Keratinocyte (primary cell): ENCODE measurements around the gene TRAF3. TPM values are rescaled to one million over a fixed set of nuclear protein-coding genes. Genes with fewer than 3 reads are reported as not detected.

Experiments
- DNase-seq: peaks from one replicate; pipeline ENCODE4 v3.0.0-alpha.2; 2011; ENCODE audit warnings: low read depth, missing footprints, low spot score
- FAIRE-seq: peaks from 2 replicates; lab custom pipeline; 2011; peaks lifted over from hg19 to GRCh38; lab: Jason Lieb, UNC
- H2AFZ ChIP-seq: 2 replicates; pipeline ENCODE4 v1.6.0; 2012; ENCODE audit warnings: low read length, control low read depth, inconsistent platforms; ENCODE audit not compliant: control insufficient read depth
- H3K27ac ChIP-seq: 2 replicates; pipeline ENCODE4 v1.5.1; 2011; ENCODE audit warnings: low read length; ENCODE audit not compliant: control insufficient read depth, insufficient read depth
- H3K27me3 ChIP-seq: 3 replicates; pipeline ENCODE4 v1.6.0; 2011; ENCODE audit warnings: low read length; ENCODE audit not compliant: control insufficient read depth, insufficient read depth; ENCODE audit errors: extremely low read depth
- H3K36me3 ChIP-seq, 2 experiments: 2 replicates in 1 of 2; 3 replicates in 1 of 2; pipeline ENCODE4 v1.5.1; 2011; ENCODE audit warnings: low read length in 2 of 2, mild to moderate bottlenecking in 1 of 2; ENCODE audit not compliant: control insufficient read depth in 2 of 2, insufficient read depth in 2 of 2; ENCODE audit errors: extremely low read depth in 1 of 2
- H3K4me1 ChIP-seq: 3 replicates; pipeline ENCODE4 v1.5.1; 2011; ENCODE audit warnings: low read length; ENCODE audit not compliant: control insufficient read depth, insufficient read depth; ENCODE audit errors: extremely low read depth
- H3K4me2 ChIP-seq: 3 replicates; pipeline ENCODE4 v1.6.0; 2011; ENCODE audit warnings: low read depth, low read length; ENCODE audit not compliant: control insufficient read depth, insufficient read depth; ENCODE audit errors: extremely low read depth
- H3K4me3 ChIP-seq, 3 experiments: fragments of 200-600 bp in 1 of 3; sonication (generic) in 1 of 3; 2 replicates in 2 of 3; 3 replicates in 1 of 3; pipeline ENCODE4 v1.5.1; 2011 to 2016; ENCODE audit warnings: low read length in 3 of 3, mild to moderate bottlenecking in 3 of 3, control low read depth in 2 of 3, inconsistent platforms in 1 of 3, low read depth in 1 of 3, mixed read lengths in 1 of 3, mixed run types in 1 of 3, moderate library complexity in 1 of 3; ENCODE audit not compliant: control insufficient read depth in 2 of 3, insufficient read depth in 2 of 3; ENCODE audit errors: extremely low read depth in 1 of 3
- H3K79me2 ChIP-seq: 2 replicates; pipeline ENCODE4 v1.6.0; 2012; ENCODE audit warnings: low read length; ENCODE audit not compliant: control insufficient read depth, insufficient read depth
- H3K9ac ChIP-seq: 3 replicates; pipeline ENCODE4 v1.6.0; 2011; ENCODE audit warnings: low read length; ENCODE audit not compliant: control insufficient read depth, insufficient read depth; ENCODE audit errors: extremely low read depth
- H3K9me1 ChIP-seq: 3 replicates; pipeline ENCODE4 v1.6.0; 2011; ENCODE audit warnings: low read length; ENCODE audit not compliant: control insufficient read depth, insufficient read depth; ENCODE audit errors: extremely low read depth
- H3K9me3 ChIP-seq: 2 replicates; pipeline ENCODE4 v1.5.1; 2012; ENCODE audit warnings: low read depth, low read length; ENCODE audit not compliant: control insufficient read depth
- H4K20me1 ChIP-seq: 3 replicates; pipeline ENCODE4 v1.6.0; 2011; ENCODE audit warnings: low read length; ENCODE audit not compliant: control insufficient read depth, insufficient read depth; ENCODE audit errors: extremely low read depth
- EZH2 ChIP-seq: IDR thresholded peaks from one replicate; pipeline ENCODE4 v1.6.1; 2012; ENCODE audit warnings: inconsistent platforms, mild to moderate bottlenecking, low read length, moderate library complexity
- dilution Hi-C: fragments of 300-500 bp; cut with MboI; formaldehyde crosslinking; loops from one replicate; pipeline ENCODE4 v1.7.0; 2020; ENCODE audit warnings: low sequenced_read_pairs; ENCODE audit not compliant: extremely low pct_ligation_motif_present
- polyA plus RNA-seq, 5 experiments: library from polyadenylated mRNA; depleted of rRNA in 3 of 5; stranded (reverse) in 3 of 5; stranded (forward) in 1 of 5; unstranded in 1 of 5; fragments of >200 nt; gene quantifications; 1 replicate in 1 of 5; 2 replicates in 3 of 5; 3 replicates in 1 of 5; pipeline versions ENCODE4 v1.2.1 to v1.2.3, GENCODE V29; 2011 to 2012; ENCODE audit warnings: missing spikeins in 2 of 5, low read depth in 1 of 5, low replicate concordance in 1 of 5
- TF ChIP-seq, protein P1 (sequence below), 3 experiments: IDR thresholded peaks in 1 of 3; conservative IDR thresholded peaks in 1 of 3; optimal IDR thresholded peaks in 1 of 3; 2 replicates in 2 of 3; 3 replicates in 1 of 3; pipeline versions ENCODE3 to v1.5.1; 2011; ENCODE audit warnings: low read length in 3 of 3, mild to moderate bottlenecking in 3 of 3, moderate library complexity in 2 of 3, control low read depth in 1 of 3, inconsistent platforms in 1 of 3; ENCODE audit not compliant: insufficient read depth in 2 of 3; ENCODE audit errors: extremely low read depth in 1 of 3

TRAF3 gene
- polyA plus RNA-seq, 1 donor (not counting 4 experiments of a cell fraction or from before 2014, with no cell fraction given): 12.5 TPM

DNA sequence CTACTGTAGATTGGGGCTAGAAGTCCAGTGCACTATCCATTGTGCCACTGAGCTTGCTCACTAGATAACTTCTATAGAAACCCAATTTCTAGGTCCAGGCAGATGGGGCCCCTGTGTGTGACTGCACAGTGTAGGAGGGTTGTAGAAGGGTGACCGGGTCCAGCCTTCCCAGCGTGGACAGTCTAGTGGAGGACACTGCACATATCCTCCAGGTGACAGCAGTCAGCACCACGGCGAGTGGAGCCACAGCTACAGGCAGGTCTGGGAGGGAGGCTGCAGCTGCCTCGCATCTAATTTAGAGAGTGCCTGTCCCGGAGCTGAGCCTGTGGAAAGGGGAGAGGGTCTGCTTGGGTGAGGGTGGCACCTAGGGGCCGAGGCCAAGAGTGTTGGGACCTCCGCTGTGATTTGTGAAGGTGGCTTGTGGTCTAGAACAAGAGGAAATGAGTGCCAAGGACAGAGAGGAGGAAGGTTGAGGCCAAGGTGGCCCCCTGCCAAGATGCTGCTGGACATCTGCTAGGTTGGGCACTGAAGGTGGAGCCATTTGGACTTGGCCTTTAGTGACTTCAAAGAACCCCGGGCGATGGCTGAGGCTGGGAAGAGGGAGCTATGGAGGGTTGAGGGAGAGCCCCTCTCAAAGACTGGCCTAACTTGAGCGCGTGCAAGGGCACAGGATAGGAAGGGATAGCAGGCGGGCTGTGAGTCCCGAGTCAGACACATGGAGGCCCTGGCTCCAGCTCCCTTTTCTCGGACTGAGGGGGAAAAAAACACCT, 46.0 kb upstream of the TRAF3 start:
- Histone ChIP-seq H3K4me1 (no peaks in the 10 kb centered on the region), H3K27ac (no peak overlapping the region), H3K79me2 (no peaks in the 10 kb centered on the region), H3K4me3 (no peak overlapping the region), H3K9me1 (no peaks in the 10 kb centered on the region), H3K4me2 (no peak overlapping the region), H4K20me1 (no peaks in the 10 kb centered on the region), H3K27me3 (no peaks in the 10 kb centered on the region), H3K36me3 (peaks cover 23 to 32% of the 10 kb centered on the region in 2 experiments), H2AFZ (no peak overlapping the region), H3K9me3 (no peaks in the 10 kb centered on the region), H3K9ac (no peak overlapping the region)
- TF ChIP-seq, protein P1, sequence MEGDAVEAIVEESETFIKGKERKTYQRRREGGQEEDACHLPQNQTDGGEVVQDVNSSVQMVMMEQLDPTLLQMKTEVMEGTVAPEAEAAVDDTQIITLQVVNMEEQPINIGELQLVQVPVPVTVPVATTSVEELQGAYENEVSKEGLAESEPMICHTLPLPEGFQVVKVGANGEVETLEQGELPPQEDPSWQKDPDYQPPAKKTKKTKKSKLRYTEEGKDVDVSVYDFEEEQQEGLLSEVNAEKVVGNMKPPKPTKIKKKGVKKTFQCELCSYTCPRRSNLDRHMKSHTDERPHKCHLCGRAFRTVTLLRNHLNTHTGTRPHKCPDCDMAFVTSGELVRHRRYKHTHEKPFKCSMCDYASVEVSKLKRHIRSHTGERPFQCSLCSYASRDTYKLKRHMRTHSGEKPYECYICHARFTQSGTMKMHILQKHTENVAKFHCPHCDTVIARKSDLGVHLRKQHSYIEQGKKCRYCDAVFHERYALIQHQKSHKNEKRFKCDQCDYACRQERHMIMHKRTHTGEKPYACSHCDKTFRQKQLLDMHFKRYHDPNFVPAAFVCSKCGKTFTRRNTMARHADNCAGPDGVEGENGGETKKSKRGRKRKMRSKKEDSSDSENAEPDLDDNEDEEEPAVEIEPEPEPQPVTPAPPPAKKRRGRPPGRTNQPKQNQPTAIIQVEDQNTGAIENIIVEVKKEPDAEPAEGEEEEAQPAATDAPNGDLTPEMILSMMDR (optimal IDR thresholded peaks at IDR 0.05 in 1 of 3, IDR thresholded peaks at IDR 0.05 in 1 of 3, conservative IDR thresholded peaks at IDR 0.05 in 1 of 3; ENCODE audit: extremely low read depth in 1 of 3, insufficient read depth in 2 of 3, low read length in 3 of 3): no peak
- no peak for TF ChIP-seq EZH2
- no peak for DNase-seq
- FAIRE-seq: no peak
- dilution Hi-C loops: no loop called here

DNA sequence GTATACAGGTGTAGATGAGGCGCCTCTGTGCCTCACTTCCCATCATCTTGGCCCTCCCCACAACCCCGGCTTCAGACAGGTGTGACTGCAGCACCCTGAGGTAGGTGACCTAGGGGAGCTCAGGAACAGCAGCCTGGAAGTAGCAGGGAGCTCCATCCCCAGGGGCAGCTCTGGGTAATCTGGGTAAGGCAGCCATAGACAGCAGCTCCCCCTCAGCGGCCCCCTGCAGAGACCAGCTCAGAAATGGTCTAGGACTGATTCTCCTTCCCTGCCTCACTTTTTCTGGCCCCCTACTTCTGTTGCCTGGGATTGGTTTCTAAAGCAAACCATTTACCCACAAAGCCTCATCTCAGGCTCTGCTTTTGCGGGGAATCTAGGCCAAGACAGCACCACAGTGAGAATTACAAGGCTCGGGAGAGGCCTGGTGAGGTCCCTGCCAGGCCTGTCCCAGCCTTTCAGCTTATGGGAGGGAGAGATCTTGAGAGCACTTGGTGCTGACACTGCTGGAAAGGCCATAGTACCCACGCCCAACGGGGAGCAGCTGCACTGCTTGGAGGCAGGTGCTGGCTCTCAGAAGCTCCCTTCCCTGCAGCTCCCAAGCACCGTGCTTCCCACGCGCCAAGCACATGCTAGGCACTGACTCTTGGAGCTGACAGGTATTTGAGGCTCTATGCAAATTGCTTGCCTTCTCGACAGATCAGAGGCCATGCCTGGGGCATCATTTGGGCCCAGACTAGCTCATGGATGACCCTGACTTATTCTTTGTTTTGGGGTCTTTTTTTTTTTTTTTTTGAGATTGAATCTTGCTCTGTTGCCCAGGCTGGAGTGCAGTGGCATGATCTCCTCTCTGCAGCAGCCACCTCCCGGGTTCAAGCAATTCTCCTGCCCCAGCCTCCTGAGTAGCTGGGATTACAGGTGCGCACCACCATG, 45.1 kb upstream of the TRAF3 start:
- Histone ChIP-seq H3K27ac (no peak overlapping the region), H3K36me3 (peaks cover 24 to 31% of the 10 kb centered on the region in 2 experiments), H3K4me1 (no peaks in the 10 kb centered on the region), H3K27me3 (no peaks in the 10 kb centered on the region), H3K4me3 (no peak overlapping the region), H2AFZ (no peak overlapping the region), H3K79me2 (no peaks in the 10 kb centered on the region), H3K9me1 (peaks cover 2% of the 10 kb centered on the region), H4K20me1 (no peaks in the 10 kb centered on the region), H3K9me3 (no peaks in the 10 kb centered on the region), H3K9ac (no peak overlapping the region), H3K4me2 (no peak overlapping the region)
- no peak for FAIRE-seq
- dilution Hi-C loops: no loop called here
- no peak for TF ChIP-seq EZH2
- TF ChIP-seq, protein P1 (optimal IDR thresholded peaks at IDR 0.05 in 1 of 3, IDR thresholded peaks at IDR 0.05 in 1 of 3, conservative IDR thresholded peaks at IDR 0.05 in 1 of 3; ENCODE audit: extremely low read depth in 1 of 3, insufficient read depth in 2 of 3, low read length in 3 of 3): no peak
- DNase-seq: no peak
